ENCODE data around the gene PLBD1.

Gene PLBD1

DNA sequence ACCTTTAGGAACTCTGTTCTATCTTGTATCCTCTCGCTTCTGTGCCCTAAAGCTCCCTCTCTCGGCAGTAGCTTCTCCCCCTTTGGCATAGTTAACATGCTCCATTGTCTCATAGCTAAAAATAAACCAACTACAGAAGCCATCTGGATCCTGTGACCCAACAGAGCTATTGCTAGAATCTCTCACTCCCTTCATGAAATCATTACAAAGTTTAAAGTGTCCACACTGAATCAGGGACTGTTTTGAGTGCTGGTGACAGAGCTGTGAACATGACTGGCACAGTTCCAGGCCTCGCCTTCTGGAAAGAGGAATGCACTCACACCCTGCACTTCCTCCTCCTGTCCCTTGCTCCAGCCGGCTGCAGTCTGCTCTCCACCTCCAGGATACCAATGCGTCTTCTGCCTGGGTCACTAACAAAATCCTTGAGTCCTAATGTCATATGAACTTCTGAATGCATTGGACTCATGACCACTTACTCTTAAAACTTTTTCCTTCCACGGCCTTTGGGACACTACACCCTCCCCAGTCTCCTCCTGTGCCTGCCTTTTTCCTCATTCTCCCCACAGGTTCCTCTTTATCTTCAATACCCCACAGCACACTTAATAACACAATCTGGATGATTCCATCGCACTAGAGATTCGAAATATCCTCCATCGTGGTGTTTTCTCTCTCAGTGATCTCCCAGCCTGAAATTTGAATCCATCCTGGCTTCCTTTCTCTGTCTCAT lies 13.2 kb downstream of the PLBD1 start:
- no peak for TF ChIP-seq ZFX (IDR thresholded peaks at IDR 0.05; ENCODE audit: borderline replicate concordance)
- TF ChIP-seq, protein P1, sequence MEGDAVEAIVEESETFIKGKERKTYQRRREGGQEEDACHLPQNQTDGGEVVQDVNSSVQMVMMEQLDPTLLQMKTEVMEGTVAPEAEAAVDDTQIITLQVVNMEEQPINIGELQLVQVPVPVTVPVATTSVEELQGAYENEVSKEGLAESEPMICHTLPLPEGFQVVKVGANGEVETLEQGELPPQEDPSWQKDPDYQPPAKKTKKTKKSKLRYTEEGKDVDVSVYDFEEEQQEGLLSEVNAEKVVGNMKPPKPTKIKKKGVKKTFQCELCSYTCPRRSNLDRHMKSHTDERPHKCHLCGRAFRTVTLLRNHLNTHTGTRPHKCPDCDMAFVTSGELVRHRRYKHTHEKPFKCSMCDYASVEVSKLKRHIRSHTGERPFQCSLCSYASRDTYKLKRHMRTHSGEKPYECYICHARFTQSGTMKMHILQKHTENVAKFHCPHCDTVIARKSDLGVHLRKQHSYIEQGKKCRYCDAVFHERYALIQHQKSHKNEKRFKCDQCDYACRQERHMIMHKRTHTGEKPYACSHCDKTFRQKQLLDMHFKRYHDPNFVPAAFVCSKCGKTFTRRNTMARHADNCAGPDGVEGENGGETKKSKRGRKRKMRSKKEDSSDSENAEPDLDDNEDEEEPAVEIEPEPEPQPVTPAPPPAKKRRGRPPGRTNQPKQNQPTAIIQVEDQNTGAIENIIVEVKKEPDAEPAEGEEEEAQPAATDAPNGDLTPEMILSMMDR (IDR thresholded peaks at IDR 0.05) = peak; percentile 23
- H3K27ac ChIP-seq = no peak overlapping the region

DNA sequence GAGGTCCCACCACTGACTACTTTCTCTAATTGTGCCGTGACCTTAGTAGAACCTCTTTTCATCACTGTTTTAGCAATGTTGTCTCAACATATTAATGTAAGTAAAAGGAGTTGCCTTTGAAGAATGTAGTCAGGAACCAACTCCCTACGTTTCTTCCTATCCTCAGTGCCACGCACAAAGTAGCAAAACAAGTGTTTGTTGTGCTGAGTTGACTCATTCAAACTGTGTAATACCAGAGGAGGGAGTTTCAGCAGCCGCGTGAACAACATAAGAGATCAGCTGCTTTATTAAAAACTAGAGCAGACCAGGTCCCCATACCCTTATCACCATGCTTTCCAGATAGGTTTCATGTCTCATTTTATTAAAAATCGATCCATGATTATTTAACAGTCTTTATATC lies 19.1 kb downstream of the PLBD1 start:
- TF ChIP-seq, protein P1 (IDR thresholded peaks at IDR 0.05) = no peak
- TF ChIP-seq ZFX (IDR thresholded peaks at IDR 0.05; ENCODE audit: borderline replicate concordance) = no peak
- H3K27ac ChIP-seq = no peak overlapping the region

DNA sequence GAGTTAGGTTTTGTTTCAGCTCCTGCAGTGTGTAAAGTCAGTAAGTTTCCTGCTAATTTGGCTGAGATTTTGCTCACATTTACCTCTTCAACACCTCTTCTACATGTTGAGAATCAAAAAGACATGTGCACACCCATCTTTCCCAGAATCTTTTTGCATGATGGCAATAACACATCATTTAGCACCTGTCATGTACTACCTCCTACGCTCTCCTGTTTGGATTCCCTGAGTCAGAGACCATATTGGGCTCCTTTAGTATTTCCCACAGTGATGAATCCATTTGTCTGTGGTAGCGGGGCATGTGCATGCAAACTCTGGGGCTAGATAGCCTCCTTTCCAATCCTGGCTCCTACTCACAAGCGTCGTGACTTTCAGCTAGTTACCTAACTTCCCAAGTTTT lies 20.1 kb downstream of the PLBD1 start:
- TF ChIP-seq ZFX (IDR thresholded peaks at IDR 0.05; ENCODE audit: borderline replicate concordance) = no peak
- TF ChIP-seq, protein P1 (IDR thresholded peaks at IDR 0.05) = no peak

DNA sequence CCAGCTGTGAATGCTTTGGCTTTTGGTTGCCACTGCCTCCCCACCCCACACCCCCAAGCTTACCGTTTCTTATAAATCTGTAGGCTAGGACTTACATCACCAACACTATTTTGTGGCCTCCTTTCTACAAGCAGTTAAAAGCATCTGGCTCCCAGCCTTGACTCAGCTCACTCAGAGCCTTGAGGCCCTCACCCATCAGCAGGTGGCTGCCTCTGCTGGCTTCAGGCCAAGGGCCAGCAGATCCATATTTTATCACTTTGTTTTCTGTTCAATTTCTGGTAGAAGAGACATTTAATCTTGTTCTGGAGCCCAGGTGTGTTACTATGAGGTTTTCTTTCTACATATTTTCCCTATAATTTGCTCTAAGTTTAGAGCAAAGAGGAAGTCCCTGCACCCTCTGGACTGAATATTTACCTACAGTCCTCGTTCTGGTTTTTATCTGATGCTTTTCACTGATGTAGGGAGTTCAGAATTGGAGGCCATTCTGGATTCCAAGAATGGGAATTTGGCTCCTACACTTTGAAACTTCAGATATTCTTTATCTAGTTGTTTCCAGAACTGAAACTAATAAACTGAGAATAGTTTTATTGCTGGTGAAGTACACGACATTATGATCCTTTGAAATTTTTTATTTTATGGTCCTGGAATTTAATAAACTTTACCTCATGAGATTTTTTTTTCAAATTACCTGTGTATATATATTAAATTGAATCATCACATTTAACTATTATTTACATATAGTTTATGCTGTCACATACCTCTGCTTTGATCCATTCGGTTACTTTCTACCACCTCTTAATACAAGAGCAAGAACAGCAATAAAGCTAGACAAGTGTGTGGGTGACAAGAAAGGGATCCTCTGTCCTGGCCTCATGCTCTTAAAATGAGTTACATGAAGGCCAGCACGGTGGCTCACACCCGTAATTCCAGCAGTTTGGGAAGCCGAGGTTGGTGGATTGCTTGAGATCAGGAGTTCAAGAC lies 22.2 kb downstream of the PLBD1 start:
- no peak overlapping the region for H3K27ac ChIP-seq
- no peak for TF ChIP-seq ZFX (IDR thresholded peaks at IDR 0.05; ENCODE audit: borderline replicate concordance)
- TF ChIP-seq, protein P1 (IDR thresholded peaks at IDR 0.05) = no peak

More for the DNA sequence above, 20.1 kb downstream of the PLBD1 start:
- H3K27ac ChIP-seq = no peak overlapping the region

DNA sequence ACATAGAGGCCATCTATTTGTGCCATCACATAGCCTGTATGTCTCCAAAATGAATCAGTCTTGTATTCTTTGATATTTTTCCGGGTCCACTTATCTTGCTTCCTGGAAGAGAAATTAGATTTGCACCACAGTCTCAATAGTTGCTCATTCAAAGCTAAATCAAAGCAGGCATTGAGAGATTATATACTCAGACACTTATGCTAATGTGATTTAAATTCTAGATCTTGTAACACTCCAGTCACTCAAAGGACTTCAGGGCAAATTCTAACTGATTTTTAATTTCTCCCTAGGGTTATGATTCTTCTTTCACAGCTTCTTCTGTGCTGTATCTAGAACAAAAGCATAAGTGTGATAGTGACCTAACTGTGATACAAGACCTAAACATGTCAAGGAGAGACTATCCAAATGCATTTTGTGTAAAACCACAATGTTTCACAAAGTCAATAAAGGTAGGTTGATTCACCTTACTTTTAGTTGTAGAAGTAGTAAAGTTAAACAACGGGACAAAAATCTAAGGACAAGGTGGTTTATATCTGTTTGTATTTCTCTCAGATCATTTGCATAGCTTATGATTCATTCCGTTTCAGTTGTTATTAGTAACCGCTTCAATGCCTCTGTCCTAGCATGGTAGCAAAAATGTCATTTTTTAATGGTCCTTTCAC lies 26.8 kb downstream of the PLBD1 start:
- H3K27ac ChIP-seq = no peak overlapping the region
- TF ChIP-seq, protein P1 (IDR thresholded peaks at IDR 0.05) = no peak
- no peak for TF ChIP-seq ZFX (IDR thresholded peaks at IDR 0.05; ENCODE audit: borderline replicate concordance)

DNA sequence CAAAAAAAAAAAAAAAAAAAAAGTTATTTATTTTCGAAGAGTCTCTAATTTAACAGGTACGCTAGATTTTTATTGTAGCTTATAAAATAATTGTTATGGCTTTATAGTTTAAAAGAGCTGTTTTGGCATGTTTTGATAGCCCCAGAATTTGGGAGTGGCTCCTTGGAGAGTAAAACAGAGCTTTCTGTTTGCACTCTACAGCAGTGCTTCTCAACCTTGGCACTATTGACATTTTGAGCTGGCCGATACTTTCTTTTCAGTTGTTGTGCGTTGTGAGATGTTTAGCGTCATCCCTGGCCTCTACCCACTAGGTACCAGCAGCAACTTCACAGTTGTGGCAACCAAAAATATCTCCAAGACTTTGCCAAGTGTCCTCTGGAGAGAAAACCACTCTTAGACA lies 30.6 kb downstream of the PLBD1 start:
- H3K27ac ChIP-seq = no peak overlapping the region
- no peak for TF ChIP-seq ZFX (IDR thresholded peaks at IDR 0.05; ENCODE audit: borderline replicate concordance)
- TF ChIP-seq, protein P1 (IDR thresholded peaks at IDR 0.05) = no peak
